ENCODE results near the gene KDM2A.

The KDM2A gene

GRCh38 chr11:67270256-67271204, 151.5 kb downstream of the KDM2A start:
- DNase-seq (ENCODE audit: extremely low read depth, low read depth), result no peak
- TF ChIP-seq CTCF (IDR thresholded peaks at IDR 0.05; ENCODE audit: low read depth, low read length), result no peak

DNA sequence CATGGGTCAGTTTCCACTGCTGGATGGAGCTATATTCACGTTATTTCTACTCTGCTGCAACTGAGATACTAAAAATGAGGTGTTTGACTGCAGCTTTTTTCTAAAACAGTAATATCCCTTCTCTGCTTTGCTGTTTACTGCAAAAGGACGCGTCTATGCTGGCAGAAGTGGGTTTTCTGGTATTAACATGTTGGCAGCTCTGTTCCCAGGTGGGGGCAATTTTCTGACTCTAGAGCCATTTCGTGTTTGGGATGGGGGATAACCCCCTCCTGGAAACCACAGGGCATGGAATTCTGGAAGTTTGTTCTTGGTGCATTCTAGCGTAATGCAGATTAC, 152.1 kb downstream of the KDM2A start:
- no peak for DNase-seq (ENCODE audit: extremely low read depth, low read depth)
- no peak for TF ChIP-seq CTCF (IDR thresholded peaks at IDR 0.05; ENCODE audit: low read depth, low read length)

DNA sequence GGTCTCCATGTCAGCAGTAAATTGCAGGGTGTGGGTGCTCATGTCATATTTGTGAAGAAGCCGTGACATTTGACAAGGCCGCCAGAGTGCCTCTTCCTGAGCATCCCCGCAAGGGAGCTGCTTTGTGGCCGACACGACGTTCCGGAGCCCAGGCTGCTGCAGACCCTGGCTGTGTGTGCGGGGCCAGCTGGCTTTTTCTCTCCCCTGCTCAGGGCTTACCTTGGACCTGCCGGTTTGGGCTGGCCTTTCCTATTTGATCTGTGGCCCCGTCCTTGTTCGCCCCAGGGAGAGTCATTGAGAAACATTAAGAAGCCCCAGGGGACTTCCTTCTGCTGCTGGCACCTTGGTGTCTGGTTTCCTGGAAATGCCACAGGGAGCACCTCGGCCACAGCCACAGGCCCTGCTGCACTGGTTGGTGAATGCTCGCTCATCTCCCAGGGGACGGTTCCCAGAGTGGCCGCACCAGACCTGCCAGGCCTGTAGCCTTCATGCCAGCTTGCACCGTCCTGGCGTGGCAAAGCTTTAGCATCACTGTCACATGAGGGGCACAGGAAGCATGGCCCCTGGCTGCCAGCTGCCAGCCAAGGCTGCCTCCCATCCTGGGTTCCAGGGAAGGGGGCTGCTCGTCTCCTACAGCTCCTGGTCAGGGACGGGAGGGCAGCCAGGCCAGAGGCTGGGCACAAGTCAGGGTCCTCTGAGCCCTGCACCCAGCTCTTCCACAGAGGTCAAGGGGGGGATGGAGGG, 152.7 kb downstream of the KDM2A start:
- no peak for DNase-seq (ENCODE audit: extremely low read depth, low read depth)
- no peak for TF ChIP-seq CTCF (IDR thresholded peaks at IDR 0.05; ENCODE audit: low read depth, low read length)

DNA sequence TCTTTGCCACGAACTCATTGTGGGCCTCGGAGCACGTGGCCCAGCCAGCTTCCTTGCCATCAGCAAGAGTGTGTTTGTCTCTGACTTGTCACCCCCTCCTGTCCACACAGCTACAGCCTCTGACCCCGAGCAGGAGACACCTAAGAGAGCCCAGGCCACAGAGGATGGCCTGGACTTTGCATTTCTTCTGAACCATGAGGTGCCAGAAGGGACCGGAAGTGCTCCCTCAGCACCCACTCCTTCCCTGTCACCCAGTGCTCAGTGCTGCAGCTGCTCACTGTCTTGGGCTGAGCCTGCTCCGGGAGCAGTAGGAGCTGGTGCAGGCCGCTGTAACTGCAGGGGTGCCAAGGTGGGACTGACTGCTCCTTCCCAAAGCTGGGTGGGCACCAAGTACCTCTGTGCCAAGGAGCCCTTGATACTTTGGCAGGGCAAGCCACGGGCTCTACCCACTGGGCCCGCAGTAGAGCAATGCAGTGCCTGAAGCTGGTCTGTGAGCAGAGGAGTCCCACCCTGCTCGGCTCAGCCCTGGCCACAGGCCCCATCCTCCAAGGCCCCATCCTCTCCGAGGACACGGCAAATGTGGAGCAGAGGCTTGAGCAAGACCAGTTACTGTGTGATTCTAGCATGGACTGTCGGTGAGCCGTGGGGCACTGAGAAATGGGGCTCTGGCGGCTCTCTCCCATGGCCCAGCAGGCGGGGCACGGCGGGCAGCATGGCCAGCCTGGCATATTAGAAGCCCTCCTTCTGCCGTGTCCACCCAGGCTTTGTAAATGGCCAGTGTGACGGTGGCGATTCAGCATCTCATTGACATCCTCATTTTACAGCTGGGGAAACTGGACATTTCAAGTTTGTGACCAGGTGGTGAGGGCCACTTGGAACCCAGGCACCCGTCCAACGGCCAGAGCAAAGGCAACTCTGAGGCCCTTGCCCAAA, 153.5 kb downstream of the KDM2A start:
- DNase-seq (ENCODE audit: extremely low read depth, low read depth), result no peak

DNA sequence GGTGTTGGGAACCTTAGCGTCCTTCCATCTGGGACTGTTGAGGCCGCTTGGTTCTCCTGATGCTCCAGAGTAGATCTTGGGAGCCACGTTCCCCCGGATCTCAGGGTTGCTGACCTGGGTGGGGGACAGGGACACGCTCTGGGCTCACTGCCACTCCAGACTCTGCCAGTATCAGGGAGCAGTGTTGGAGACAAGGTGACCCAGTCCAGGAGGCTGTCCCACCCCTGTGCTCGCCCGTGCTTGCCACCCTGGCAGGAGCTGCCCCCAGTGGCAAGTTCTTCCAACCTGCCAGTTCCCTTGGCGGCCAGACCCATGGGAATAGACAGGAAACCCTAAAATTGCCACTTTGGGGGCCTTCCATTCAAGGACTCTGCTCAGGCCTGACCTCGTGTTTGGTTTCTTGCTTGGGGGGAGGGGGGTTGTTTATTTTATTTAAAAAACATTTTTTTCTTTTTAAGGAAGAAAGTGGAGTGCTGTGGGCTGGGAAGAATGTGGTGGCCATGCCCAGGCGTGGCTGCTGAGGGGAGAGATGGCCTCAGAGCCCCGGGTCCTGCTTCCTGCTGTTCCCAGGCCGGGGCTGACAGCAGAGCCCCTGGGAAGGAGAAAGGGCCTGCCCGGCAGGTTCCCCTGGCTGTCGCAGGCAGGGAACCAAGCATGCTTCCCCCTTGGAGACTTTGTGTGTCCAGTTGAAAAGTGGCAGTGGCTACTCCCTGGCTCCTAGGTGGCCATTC, 154.4 kb downstream of the KDM2A start:
- TF ChIP-seq CTCF (IDR thresholded peaks at IDR 0.05; ENCODE audit: low read depth, low read length), result no peak
- DNase-seq (ENCODE audit: extremely low read depth, low read depth), result no peak

More for the DNA sequence above, 153.5 kb downstream of the KDM2A start:
- no peak for TF ChIP-seq CTCF (IDR thresholded peaks at IDR 0.05; ENCODE audit: low read depth, low read length)

GRCh38 chr11:67274768-67275605, 155.9 kb downstream of the KDM2A start:
- no peak for DNase-seq (ENCODE audit: extremely low read depth, low read depth)
- no peak for TF ChIP-seq CTCF (IDR thresholded peaks at IDR 0.05; ENCODE audit: low read depth, low read length)

Measured in AG09319 (cell line).